Prostate gland (tissue), 2 donors: ENCODE measurements around the gene CEP76.
"Not testable (repeated sequence)": the region's sequence is repeated elsewhere in the genome, so short reads cannot be mapped to it uniquely, and the experiment has no call there.

ENCODE experiments used
- CTCF ChIP-seq, 4 experiments: fragments of 200-600 bp in 2 of 4; fragments of 450-650 bp in 2 of 4; sonication (generic) in 2 of 4; IDR thresholded peaks; 1 replicate in 3 of 4; 2 replicates in 1 of 4; pipeline ENCODE4 v1.5.1; 2016 to 2019; ENCODE audit warnings: antibody characterized with exemption in 4 of 4, mild to moderate bottlenecking in 2 of 4, moderate library complexity in 2 of 4
- POLR2A ChIP-seq: fragments of 450-650 bp; IDR thresholded peaks from one replicate; pipeline ENCODE4 v1.6.1; 2016; ENCODE audit warnings: antibody characterized with exemption, mild to moderate bottlenecking

- not testable (repeated sequence) for TF ChIP-seq POLR2A; CTCF (IDR thresholded peaks at IDR 0.05)
These were observed 75.3 kb downstream of the CEP76 start for GRCh38 chr18:12627199-12627598.
